ENCODE data around the gene TDRD9.

DNA sequence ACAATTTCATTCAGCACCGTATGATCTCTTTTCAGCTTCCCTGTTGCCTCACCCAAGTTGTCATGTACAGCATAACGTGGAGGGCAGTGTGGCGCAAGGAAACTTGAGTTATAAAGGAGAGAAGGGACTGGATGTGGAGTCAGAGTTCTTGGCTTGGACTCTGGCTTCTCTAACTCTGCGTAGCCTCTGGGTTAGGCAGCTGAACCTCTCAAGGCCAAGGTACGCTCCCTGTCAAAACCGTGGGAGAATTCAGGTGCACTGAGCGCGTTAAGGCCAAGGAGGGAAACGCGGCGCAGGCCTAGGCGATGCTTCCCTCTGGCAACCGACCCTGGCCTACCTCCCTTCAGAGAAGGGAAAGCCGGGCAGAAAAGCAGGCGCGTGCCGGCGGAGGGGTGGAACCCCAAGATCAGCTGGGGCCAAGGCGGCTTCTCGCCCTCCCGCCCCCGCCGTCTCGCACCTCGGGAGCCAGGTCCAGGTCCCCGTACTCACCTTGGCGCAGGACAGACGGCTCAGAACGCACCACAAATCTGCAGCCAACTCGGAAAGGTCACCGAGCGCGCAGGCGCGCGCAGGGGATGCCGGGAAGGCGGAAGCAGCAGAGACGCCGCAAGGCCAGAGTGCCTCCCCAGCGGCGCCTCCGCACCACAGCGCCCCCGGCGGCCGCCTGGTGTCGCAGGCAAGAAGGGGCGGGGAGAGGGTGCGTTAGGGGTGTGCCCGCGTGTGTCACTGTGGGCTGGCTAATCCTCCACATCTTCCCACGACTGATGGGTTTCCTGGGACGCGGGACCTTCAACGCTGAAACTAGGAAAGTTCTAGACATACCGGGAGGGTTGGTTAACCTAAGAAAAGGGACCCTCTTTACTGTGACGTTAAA lies 7.0 kb upstream of the TDRD9 start:
- peak; percentile 88 for TF ChIP-seq POLR2A (IDR thresholded peaks at IDR 0.05; ENCODE audit: low read length)
- no peak for TF ChIP-seq GATA1 (IDR thresholded peaks at IDR 0.05; ENCODE audit: low read depth, low read length)

Data from erythroblast (primary cell).